Measurements from ENCODE around the gene FNBP1.
"Not testable (repeated sequence)": the region's sequence is repeated elsewhere in the genome, so short reads cannot be mapped to it uniquely, and the experiment has no call there.

DNA sequence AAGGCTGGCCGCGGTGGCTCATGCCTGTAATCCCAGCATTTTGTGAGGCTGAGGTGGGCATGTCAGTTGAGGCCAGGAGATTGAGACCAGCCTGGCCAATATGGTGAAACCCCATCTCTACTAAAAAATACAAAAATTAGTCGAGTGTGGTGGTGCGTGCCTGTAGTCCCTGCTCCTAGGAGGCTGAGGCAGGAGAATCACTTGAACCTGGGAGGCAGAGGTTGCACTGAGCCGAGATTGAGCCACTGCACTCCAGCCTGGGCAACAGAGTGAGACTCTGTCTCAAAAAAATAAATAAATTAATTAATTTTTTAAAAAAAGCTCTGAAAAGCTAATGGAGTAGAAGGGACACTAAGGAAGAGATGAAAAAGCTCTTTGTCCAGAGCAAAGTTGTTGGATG is 105.1 kb downstream of the FNBP1 start:
- TF ChIP-seq, protein P1, sequence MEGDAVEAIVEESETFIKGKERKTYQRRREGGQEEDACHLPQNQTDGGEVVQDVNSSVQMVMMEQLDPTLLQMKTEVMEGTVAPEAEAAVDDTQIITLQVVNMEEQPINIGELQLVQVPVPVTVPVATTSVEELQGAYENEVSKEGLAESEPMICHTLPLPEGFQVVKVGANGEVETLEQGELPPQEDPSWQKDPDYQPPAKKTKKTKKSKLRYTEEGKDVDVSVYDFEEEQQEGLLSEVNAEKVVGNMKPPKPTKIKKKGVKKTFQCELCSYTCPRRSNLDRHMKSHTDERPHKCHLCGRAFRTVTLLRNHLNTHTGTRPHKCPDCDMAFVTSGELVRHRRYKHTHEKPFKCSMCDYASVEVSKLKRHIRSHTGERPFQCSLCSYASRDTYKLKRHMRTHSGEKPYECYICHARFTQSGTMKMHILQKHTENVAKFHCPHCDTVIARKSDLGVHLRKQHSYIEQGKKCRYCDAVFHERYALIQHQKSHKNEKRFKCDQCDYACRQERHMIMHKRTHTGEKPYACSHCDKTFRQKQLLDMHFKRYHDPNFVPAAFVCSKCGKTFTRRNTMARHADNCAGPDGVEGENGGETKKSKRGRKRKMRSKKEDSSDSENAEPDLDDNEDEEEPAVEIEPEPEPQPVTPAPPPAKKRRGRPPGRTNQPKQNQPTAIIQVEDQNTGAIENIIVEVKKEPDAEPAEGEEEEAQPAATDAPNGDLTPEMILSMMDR (IDR thresholded peaks at IDR 0.05; ENCODE audit: insufficient read depth, low read depth, low read length) = not testable (repeated sequence)
- not testable (repeated sequence) for TF ChIP-seq EZH2 (IDR thresholded peaks at IDR 0.05; ENCODE audit: insufficient read depth, low read length)
